RWPE1 (cell line): ENCODE data around the gene LRP1B.

Experiments
- CTCF ChIA-PET: fragments of 350-600 bp; sonication (Branson Sonifier 250); formaldehyde crosslinking; extraction: SDS; loops from one replicate; lab custom pipeline; 2021; lab: Yijun Ruan, JAX
- POLR2A ChIA-PET: fragments of 400-600 bp; formaldehyde crosslinking; extraction: SDS; loops from one replicate; lab custom pipeline; 2020; ENCODE audit warnings: antibody characterized with exemption; ENCODE audit not compliant: low non-redundant PET; lab: Yijun Ruan, JAX
- DNase-seq: peaks from one replicate; pipeline ENCODE4 v3.0.0; 2012; ENCODE audit warnings: low spot score
- H3K27ac ChIP-seq: fragments of 450-650 bp; 2 replicates; pipeline ENCODE4 v1.5.1; 2017
- TF ChIP-seq, protein P1 (sequence below): fragments of 450-650 bp; conservative IDR thresholded peaks from 2 replicates; pipeline ENCODE4 v1.5.1; 2017; ENCODE audit warnings: low read depth, mild to moderate bottlenecking

LRP1B gene

DNA sequence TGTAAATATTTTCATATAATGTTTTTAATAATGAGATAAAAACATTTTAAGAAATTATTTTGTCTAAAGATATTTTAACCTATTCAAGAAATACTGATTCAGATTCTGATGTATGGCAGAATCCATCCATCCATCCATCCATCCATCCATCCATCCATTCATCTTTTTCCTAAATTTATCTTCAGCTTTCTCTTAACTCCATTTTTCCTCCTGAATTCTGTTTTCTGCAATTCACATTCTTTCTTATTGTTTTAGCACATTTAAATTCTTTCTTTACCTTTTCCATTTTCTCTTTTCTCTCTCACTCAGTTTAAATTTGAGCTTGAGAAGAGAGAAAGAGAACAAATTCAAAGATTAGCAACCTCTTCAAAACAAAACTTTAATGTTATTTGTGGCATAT, 3.6 kb downstream of the LRP1B start:
- TF ChIP-seq, protein P1, sequence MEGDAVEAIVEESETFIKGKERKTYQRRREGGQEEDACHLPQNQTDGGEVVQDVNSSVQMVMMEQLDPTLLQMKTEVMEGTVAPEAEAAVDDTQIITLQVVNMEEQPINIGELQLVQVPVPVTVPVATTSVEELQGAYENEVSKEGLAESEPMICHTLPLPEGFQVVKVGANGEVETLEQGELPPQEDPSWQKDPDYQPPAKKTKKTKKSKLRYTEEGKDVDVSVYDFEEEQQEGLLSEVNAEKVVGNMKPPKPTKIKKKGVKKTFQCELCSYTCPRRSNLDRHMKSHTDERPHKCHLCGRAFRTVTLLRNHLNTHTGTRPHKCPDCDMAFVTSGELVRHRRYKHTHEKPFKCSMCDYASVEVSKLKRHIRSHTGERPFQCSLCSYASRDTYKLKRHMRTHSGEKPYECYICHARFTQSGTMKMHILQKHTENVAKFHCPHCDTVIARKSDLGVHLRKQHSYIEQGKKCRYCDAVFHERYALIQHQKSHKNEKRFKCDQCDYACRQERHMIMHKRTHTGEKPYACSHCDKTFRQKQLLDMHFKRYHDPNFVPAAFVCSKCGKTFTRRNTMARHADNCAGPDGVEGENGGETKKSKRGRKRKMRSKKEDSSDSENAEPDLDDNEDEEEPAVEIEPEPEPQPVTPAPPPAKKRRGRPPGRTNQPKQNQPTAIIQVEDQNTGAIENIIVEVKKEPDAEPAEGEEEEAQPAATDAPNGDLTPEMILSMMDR: no peak
- no peak for DNase-seq
- POLR2A ChIA-PET: no interaction called here
- CTCF ChIA-PET: interaction anchor here (0.7 kb wide), 1 partner anchor 22 kb away, joined by 3 read pairs; no protein-coding TSS in a partner anchor
- H3K27ac ChIP-seq: no peak overlapping the region

DNA sequence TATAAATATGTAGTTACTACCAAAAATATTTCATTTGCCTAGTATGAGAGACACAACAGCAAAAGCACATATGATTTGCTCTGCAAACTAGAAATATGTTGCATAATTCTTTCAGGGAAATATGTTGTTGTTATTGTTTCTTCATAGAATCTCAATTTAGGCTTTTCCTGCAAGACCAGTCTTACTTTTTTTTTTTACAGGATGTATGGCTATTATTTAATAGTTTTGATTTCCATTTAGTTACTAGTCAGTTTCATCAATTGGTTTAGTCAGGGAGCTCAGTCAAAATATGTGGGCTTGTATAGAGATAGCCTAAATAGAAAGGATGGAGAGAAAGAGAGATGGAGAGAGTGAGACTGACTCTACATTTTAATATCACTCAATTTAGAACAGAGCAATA, 6.1 kb downstream of the LRP1B start:
- TF ChIP-seq, protein P1: no peak

DNA sequence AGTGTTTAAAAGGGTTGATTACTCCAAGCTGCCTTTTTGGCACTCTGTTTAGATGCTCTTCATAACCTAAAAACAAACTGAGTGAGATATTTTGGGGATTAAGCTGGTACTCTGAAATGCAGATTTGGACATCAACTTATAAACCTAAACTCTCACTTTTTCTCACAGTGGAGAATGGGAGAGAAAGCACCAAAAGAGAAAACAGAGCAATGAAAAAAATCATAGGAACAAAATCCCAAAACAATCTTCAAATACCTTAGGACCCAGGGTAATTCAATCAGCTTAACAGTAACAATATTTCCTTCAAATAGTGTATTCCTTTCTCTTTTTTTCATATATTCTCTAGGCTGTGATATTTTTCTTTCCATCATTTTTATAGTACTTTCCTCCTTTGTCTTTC, 11.5 kb downstream of the LRP1B start:
- CTCF ChIA-PET: interaction anchor here (0.9 kb wide), 1 partner anchor 10 kb away, joined by 3 read pairs; no protein-coding TSS in a partner anchor
- DNase-seq: no peak

More for the DNA sequence above, 6.1 kb downstream of the LRP1B start:
- CTCF ChIA-PET: no interaction called here
- no peak overlapping the region for H3K27ac ChIP-seq
- DNase-seq: no peak
- POLR2A ChIA-PET: no interaction called here

DNA sequence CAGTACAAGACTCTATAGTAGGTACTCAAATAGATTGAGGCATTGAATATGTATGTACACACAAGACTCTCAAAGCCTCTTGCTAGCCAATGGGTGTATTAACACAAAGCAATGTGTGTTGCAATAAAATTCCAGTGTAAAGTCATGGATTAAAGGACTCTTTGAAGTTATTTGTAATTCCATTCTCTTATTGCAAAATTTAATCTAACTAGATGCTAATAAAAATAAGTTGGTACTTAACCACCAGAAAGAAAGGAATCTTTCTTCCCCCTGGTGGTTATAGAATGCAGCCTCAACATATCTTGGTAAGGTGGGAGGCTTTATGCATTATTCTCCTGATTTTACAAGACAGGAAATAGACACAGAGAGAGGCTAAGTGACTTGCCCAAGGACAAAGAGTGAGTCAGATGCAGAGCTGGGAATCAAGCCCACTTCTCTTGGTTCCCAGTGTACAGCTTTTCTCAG, 18.0 kb downstream of the LRP1B start:
- peak; percentile 5 for DNase-seq
- POLR2A ChIA-PET: no interaction called here
- CTCF ChIA-PET: interaction anchor here (0.6 kb wide), 1 partner anchor 1759 kb away, joined by 3 read pairs; no protein-coding TSS in a partner anchor

More for the DNA sequence above, 11.5 kb downstream of the LRP1B start:
- POLR2A ChIA-PET: no interaction called here
- TF ChIP-seq, protein P1: no peak
- H3K27ac ChIP-seq: no peak overlapping the region

DNA sequence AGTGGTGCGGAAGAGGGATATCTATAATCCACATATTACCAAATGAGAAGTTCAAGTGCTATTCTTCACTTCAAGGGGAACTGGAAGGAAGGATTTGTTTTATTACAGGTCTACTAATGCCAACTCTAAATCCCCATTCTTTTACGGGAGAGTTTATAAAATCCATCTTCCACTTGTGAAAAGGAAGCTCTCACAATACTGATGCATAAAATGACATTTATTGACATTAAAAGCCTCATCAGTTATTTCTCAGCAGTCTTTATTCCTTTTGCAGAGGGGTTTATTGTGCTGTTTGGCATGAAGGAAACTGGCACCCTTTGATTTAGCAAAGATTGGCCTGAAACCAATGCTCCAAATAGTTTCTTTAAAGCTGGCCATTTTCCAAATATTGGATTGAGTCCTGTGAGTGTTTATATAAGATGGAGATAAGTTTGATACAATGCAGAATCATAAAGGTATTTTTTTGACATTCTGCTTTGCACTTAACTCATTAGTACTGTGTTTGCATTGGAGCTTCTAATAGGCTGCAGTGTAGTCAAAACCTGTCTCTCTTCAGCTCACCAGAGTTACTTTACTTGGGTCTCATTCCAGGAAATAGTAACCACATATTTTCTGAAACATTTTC, 26.6 kb downstream of the LRP1B start:
- ChIA-PET POLR2A (no interaction called here), CTCF (interaction anchor here (0.6 kb wide), 1 partner anchor 24 kb away, joined by 3 read pairs; no protein-coding TSS in a partner anchor)
- TF ChIP-seq, protein P1: no peak
- no peak for DNase-seq
- H3K27ac ChIP-seq: no peak overlapping the region

More for the DNA sequence above, 18.0 kb downstream of the LRP1B start:
- no peak overlapping the region for H3K27ac ChIP-seq
- TF ChIP-seq, protein P1: no peak

DNA sequence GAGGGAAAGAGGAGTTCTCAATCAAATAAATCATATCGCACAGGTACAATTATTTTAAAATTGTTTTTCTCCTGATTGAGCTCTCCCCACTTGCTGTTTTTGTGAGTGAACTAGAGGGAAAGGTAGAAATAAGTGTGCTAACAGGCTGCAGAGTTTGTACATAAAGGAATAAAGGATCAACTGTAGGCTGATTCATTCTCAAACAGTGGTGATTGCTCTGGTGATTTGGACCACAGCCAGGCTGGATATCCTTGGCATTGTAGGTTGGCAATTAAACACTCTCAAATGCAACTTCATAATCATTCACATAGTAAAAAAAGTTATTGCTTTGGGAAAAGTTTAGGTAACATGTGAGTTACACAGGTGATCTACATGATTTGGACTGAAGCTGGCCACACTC, 29.8 kb downstream of the LRP1B start:
- ChIA-PET POLR2A (no interaction called here), CTCF (no interaction called here)
- no peak overlapping the region for H3K27ac ChIP-seq
- no peak for DNase-seq
- TF ChIP-seq, protein P1: no peak
